NB4 (cell line): Measurements from ENCODE around the gene CROCC.

Source experiments
- DNase-seq: peaks from one replicate; pipeline ENCODE4 v3.0.0; 2010; ENCODE audit warnings: low read depth
- H3K4me3 ChIP-seq: one replicate; pipeline ENCODE4 v1.5.1; 2011; ENCODE audit warnings: mild to moderate bottlenecking, low read depth, low read length, moderate library complexity
- MYC ChIP-seq: IDR thresholded peaks from 2 replicates; pipeline ENCODE4 v1.6.1; 2011; ENCODE audit warnings: low read depth, low read length
- POLR2A ChIP-seq: IDR thresholded peaks from 2 replicates; pipeline ENCODE4 v1.6.1; 2011; ENCODE audit warnings: mild to moderate bottlenecking; ENCODE audit not compliant: insufficient read length; ENCODE audit errors: extremely low read depth
- TF ChIP-seq, protein P1 (sequence below): IDR thresholded peaks from 2 replicates; pipeline ENCODE4 v1.6.1; 2011; ENCODE audit warnings: low read depth, low read length
- TF ChIP-seq, protein P2 (sequence below): IDR thresholded peaks from one replicate; pipeline ENCODE4 v1.5.1; 2012; ENCODE audit warnings: low read depth, low read length

Gene CROCC

DNA sequence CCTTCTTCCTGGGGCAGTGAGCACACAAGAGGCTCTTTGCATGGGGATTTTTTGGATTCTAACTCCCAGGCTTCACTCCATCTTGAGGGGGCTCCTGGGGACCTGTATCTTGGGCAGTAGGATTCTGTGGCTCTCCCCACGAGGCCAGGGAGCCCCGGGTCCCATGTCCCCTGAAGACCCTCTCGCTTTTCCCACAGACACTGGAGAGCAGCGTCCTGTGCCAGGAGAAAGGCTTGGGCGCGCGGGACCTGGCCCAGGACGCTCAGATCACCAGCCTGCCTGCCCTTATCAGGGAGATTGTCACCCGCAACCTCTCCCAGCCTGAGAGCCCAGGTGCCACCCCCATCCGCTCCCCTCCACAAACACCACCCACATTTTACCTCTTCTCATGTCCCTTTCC lies 735 bp downstream of the CROCC start:
- TF ChIP-seq, protein P1, sequence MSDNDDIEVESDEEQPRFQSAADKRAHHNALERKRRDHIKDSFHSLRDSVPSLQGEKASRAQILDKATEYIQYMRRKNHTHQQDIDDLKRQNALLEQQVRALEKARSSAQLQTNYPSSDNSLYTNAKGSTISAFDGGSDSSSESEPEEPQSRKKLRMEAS: no peak
- TF ChIP-seq, protein P2, sequence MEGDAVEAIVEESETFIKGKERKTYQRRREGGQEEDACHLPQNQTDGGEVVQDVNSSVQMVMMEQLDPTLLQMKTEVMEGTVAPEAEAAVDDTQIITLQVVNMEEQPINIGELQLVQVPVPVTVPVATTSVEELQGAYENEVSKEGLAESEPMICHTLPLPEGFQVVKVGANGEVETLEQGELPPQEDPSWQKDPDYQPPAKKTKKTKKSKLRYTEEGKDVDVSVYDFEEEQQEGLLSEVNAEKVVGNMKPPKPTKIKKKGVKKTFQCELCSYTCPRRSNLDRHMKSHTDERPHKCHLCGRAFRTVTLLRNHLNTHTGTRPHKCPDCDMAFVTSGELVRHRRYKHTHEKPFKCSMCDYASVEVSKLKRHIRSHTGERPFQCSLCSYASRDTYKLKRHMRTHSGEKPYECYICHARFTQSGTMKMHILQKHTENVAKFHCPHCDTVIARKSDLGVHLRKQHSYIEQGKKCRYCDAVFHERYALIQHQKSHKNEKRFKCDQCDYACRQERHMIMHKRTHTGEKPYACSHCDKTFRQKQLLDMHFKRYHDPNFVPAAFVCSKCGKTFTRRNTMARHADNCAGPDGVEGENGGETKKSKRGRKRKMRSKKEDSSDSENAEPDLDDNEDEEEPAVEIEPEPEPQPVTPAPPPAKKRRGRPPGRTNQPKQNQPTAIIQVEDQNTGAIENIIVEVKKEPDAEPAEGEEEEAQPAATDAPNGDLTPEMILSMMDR: no peak
- TF ChIP-seq MYC (no peak), POLR2A (no peak)
- DNase-seq: no peak
- no peak overlapping the region for H3K4me3 ChIP-seq

DNA sequence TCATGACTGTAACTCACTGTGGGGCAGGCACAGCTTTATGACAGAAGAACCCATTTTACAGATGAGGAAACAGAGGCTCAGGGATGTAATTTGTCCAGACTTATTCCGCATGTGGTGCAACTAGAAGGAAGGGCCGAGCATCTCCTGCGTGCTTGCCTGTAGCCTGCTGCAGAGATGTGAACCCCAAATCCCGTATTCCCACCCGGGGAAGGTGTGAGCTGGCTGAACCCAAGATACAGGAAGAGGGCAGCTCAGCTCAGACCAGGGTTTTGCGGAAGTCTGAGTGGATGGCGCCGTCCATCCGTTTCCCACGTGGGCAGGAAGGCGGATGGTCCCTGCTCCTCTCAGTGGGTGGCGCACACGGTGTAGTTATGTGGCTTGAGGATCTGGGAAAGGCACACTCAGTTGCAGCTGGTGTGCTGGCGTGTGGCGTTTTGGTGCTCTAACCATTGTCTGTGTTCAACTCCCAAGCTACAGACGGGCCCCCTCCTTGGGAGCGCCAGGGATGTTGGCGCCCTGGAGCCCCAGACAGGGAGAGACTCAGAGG lies 1.2 kb downstream of the CROCC start:
- no peak overlapping the region for H3K4me3 ChIP-seq
- TF ChIP-seq MYC (no peak), POLR2A (no peak)
- TF ChIP-seq, protein P1: no peak
- TF ChIP-seq, protein P2: no peak
- peak; percentile 41 for DNase-seq

- DNase-seq: no peak
- H3K4me3 ChIP-seq: no peak overlapping the region
- TF ChIP-seq, protein P1: no peak
- TF ChIP-seq MYC: no peak
- TF ChIP-seq POLR2A: no peak
- TF ChIP-seq, protein P2: no peak
These were observed 2.6 kb downstream of the CROCC start for GRCh38 chr1:16924216-16924918.

- DNase-seq: no peak
- no peak overlapping the region for H3K4me3 ChIP-seq
- TF ChIP-seq, protein P1: no peak
- TF ChIP-seq, protein P2: peak; percentile 19
These were observed 3.3 kb downstream of the CROCC start for GRCh38 chr1:16924919-16925477.

- TF ChIP-seq, protein P2: no peak
- TF ChIP-seq, protein P1: no peak
- no peak for TF ChIP-seq POLR2A
- no peak for TF ChIP-seq MYC
- H3K4me3 ChIP-seq: no peak overlapping the region
- no peak for DNase-seq
These were observed 4.1 kb downstream of the CROCC start for GRCh38 chr1:16925635-16926490.
